SH-SY5Y (cell line): ENCODE measurements around the gene RSKR.

Source experiments
- GATA2 ChIP-seq: IDR thresholded peaks from 2 replicates; pipeline ENCODE4 v1.6.1; 2011; ENCODE audit warnings: mild to moderate bottlenecking, low read depth, low read length
- GATA3 ChIP-seq: IDR thresholded peaks from 2 replicates; pipeline ENCODE4 v1.6.1; 2011; ENCODE audit warnings: low read depth, mild to moderate bottlenecking, low read length, moderate library complexity

DNA sequence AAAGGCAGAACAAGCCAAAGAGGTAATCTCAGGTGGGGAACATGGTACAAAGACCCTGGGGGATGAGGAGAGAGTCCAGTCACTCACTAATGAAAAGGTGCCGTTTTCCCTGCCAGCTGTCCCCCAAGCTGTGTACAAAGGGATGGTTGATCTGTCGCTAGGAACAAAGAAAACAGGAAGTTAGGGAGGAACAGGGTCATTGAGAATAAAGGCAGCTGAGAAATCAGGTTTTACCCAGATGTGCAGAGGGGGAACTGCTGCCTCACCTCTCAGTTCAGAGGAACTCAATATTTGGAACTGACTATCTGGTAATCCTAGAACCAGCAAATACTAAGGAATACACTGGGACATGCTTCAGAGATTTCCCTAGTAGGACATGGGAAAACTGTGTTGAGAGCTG, 1.5 kb downstream of the RSKR start:
- TF ChIP-seq GATA3 (no peak), GATA2 (no peak)
